Measurements from ENCODE around the gene SPATA17.

SPATA17 gene

GRCh38 chr1:217885181-217885580, 254.0 kb downstream of the SPATA17 start:
- H3K4me1 Mint-ChIP-seq, result peaks cover 15% of the 10 kb centered on the region
- TF ChIP-seq CTCF (IDR thresholded peaks at IDR 0.05; ENCODE audit: unreplicated experiment in 3 of 3), result no peak
- peaks cover 3% of the 10 kb centered on the region for H3K9me3 Mint-ChIP-seq
- H3K36me3 Mint-ChIP-seq (ENCODE audit: low read depth), result no peaks in the 10 kb centered on the region
- no peak overlapping the region for H3K27ac Mint-ChIP-seq
- no peak overlapping the region for H3K4me3 Mint-ChIP-seq
- no peaks in the 10 kb centered on the region for H3K27me3 Mint-ChIP-seq (ENCODE audit: low read depth)

GRCh38 chr1:217888328-217888727, 257.2 kb downstream of the SPATA17 start:
- Mint-ChIP-seq H3K27ac (no peak overlapping the region), H3K27me3 (ENCODE audit: low read depth) (peaks cover 3% of the 10 kb centered on the region), H3K9me3 (peaks cover 7% of the 10 kb centered on the region), H3K4me3 (no peak overlapping the region), H3K4me1 (peaks cover 5% of the 10 kb centered on the region), H3K36me3 (ENCODE audit: low read depth) (no peaks in the 10 kb centered on the region)
- no peak for TF ChIP-seq CTCF (IDR thresholded peaks at IDR 0.05; ENCODE audit: unreplicated experiment in 3 of 3)

GRCh38 chr1:217889401-217889800, 258.3 kb downstream of the SPATA17 start:
- peak in 1 of 3 experiments; percentile 38 for TF ChIP-seq CTCF (IDR thresholded peaks at IDR 0.05; ENCODE audit: unreplicated experiment in 3 of 3)
- Mint-ChIP-seq H3K4me1 (peaks cover 2% of the 10 kb centered on the region), H3K4me3 (no peak overlapping the region), H3K36me3 (ENCODE audit: low read depth) (no peaks in the 10 kb centered on the region), H3K27me3 (ENCODE audit: low read depth) (peaks cover 3% of the 10 kb centered on the region), H3K27ac (no peak overlapping the region), H3K9me3 (peaks cover 7% of the 10 kb centered on the region)

- H3K27me3 Mint-ChIP-seq (ENCODE audit: low read depth), result peaks cover 3% of the 10 kb centered on the region
- no peak overlapping the region for H3K4me3 Mint-ChIP-seq
- H3K4me1 Mint-ChIP-seq, result peaks cover 1% of the 10 kb centered on the region
- peaks cover 7% of the 10 kb centered on the region for H3K9me3 Mint-ChIP-seq
- no peak overlapping the region for H3K27ac Mint-ChIP-seq
- H3K36me3 Mint-ChIP-seq (ENCODE audit: low read depth), result no peaks in the 10 kb centered on the region
- TF ChIP-seq CTCF (IDR thresholded peaks at IDR 0.05; ENCODE audit: unreplicated experiment in 3 of 3), result no peak
These were observed 260.8 kb downstream of the SPATA17 start for GRCh38 chr1:217891966-217892365.

GRCh38 chr1:217892750-217893149, 261.6 kb downstream of the SPATA17 start:
- no peak for TF ChIP-seq CTCF (IDR thresholded peaks at IDR 0.05; ENCODE audit: unreplicated experiment in 3 of 3)
- H3K9me3 Mint-ChIP-seq, result peaks cover 7% of the 10 kb centered on the region
- peaks cover 3% of the 10 kb centered on the region for H3K27me3 Mint-ChIP-seq (ENCODE audit: low read depth)
- no peak overlapping the region for H3K4me3 Mint-ChIP-seq
- no peaks in the 10 kb centered on the region for H3K36me3 Mint-ChIP-seq (ENCODE audit: low read depth)
- peaks cover 8% of the 10 kb centered on the region for H3K4me1 Mint-ChIP-seq
- no peak overlapping the region for H3K27ac Mint-ChIP-seq

GRCh38 chr1:217895841-217896240, 264.7 kb downstream of the SPATA17 start:
- Mint-ChIP-seq H3K9me3 (peaks cover under 1% of the 10 kb centered on the region), H3K27me3 (ENCODE audit: low read depth) (peaks cover 3% of the 10 kb centered on the region), H3K36me3 (ENCODE audit: low read depth) (no peaks in the 10 kb centered on the region), H3K27ac (no peak overlapping the region), H3K4me3 (no peak overlapping the region), H3K4me1 (peaks cover 8% of the 10 kb centered on the region)
- TF ChIP-seq CTCF (IDR thresholded peaks at IDR 0.05; ENCODE audit: unreplicated experiment in 3 of 3), result no peak
